T47D (cell line): Measurements from ENCODE around the gene GUCA1A.
"Not testable (repeated sequence)": the region's sequence is repeated elsewhere in the genome, so short reads cannot be mapped to it uniquely, and the experiment has no call there.

Experiments used
- DNase-seq, 2 experiments: peaks; one replicate each; pipeline versions ENCODE4 v3.0.0 to v3.0.0-alpha.2; 2011 to 2012; ENCODE audit warnings: low read depth in 1 of 2, low spot score in 1 of 2
- JUND ChIP-seq: IDR thresholded peaks from 2 replicates; pipeline ENCODE4 v1.6.1; 2012; ENCODE audit warnings: low read depth
- in situ Hi-C: cut with HindIII; loops from 2 replicates; pipeline ENCODE4 v1.10.0; 2016; ENCODE audit warnings: low sequenced_read_pairs, low pct_unique_long_range_greater_than_20kb

GUCA1A gene

GRCh38 chr6:42153921-42154320, 19.2 kb upstream of the GUCA1A start:
- no peak for TF ChIP-seq JUND
- no peak for DNase-seq
- in situ Hi-C loops = no loop called here

- in situ Hi-C loops = no loop called here
- TF ChIP-seq JUND = no peak
- DNase-seq = no peak
Measured at GRCh38 chr6:42154461-42155209, 18.5 kb upstream of the GUCA1A start.

- DNase-seq = no peak
- no peak for TF ChIP-seq JUND
- in situ Hi-C loops = no loop called here
Measured at GRCh38 chr6:42155293-42155692, 17.9 kb upstream of the GUCA1A start.

- TF ChIP-seq JUND = no peak
- in situ Hi-C loops = no loop called here
- DNase-seq = no peak
Measured at GRCh38 chr6:42156638-42157037, 16.5 kb upstream of the GUCA1A start.

- DNase-seq = no peak
- in situ Hi-C loops = no loop called here
- TF ChIP-seq JUND = no peak
Measured at GRCh38 chr6:42158011-42158410, 15.2 kb upstream of the GUCA1A start.

- no peak for TF ChIP-seq JUND
- in situ Hi-C loops = no loop called here
- DNase-seq = no peak
Measured at GRCh38 chr6:42158631-42159030, 14.5 kb upstream of the GUCA1A start.

GRCh38 chr6:42159431-42160024, 13.6 kb upstream of the GUCA1A start:
- in situ Hi-C loops = no loop called here
- TF ChIP-seq JUND = no peak
- no peak for DNase-seq

GRCh38 chr6:42162384-42162783, 10.8 kb upstream of the GUCA1A start:
- in situ Hi-C loops = no loop called here
- no peak for DNase-seq
- no peak for TF ChIP-seq JUND

- in situ Hi-C loops = no loop called here
- DNase-seq = no peak
- TF ChIP-seq JUND = no peak
Measured at GRCh38 chr6:42162812-42163211, 10.4 kb upstream of the GUCA1A start.

GRCh38 chr6:42163981-42164380, 9.2 kb upstream of the GUCA1A start:
- in situ Hi-C loops = no loop called here
- no peak for TF ChIP-seq JUND
- DNase-seq = no peak

GRCh38 chr6:42165016-42165415, 8.1 kb upstream of the GUCA1A start:
- DNase-seq = no peak
- in situ Hi-C loops = no loop called here
- no peak for TF ChIP-seq JUND

- in situ Hi-C loops = no loop called here
- peak; percentile 81 to 92 for DNase-seq
- TF ChIP-seq JUND = no peak
Measured at GRCh38 chr6:42166444-42167141, 6.6 kb upstream of the GUCA1A start.

- in situ Hi-C loops = no loop called here
- no peak for TF ChIP-seq JUND
- DNase-seq = no peak
Measured at GRCh38 chr6:42168650-42169049, 4.5 kb upstream of the GUCA1A start.

- DNase-seq, in situ Hi-C loops: not testable (repeated sequence)
Measured at GRCh38 chr6:42169780-42170179, 3.4 kb upstream of the GUCA1A start.
